Bone marrow (tissue), 2 donors: ENCODE results near the gene CSNK2A2.
A peak's percentile ranks its signal among the peaks of the same experiment; 100 is the strongest.

Experiments
- DNase-seq, 2 donors: peaks; one replicate each; lab custom pipeline; 2025; lab: John Stamatoyannopoulos, UW

CSNK2A2 gene

DNA sequence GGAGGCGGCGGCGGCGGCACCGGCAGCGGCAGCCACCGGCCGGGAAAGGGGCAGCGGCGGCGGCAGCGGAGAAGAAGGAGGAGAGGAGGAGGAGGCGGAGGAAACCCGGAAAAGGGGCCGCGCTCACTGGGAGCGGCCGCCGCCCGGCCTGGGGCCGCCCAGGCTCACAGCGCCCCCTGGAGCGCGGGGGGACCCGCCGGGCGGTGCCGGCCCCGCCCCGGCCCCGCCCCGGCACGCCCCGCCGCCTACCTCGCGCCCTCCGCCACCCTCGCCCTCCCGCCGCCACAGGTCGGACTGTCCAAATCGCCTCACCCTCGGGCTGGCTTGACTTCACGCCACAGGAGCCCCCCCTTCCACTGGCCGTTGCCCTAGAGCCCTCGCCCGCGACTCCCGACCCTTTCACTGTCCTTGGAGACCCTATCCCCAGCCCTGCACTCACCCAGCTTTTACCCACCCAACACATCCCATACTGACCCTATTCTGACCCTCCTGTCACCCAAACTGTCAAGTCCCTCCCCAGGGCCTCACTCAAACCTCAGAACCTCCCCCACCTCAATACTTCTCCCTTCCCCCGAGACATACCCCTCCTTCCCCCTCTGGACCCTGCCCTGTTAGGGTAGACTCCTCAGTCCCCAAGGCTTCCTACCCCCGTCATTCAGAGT lies at the start of gene CSNK2A2:
TSS of gene CSNK2A2 (minus strand) at position 85 of the 662 bp plus-strand sequence. CDS start 370 bp downstream, outside the sequence.
- DNase-seq, result peak; percentile 32 to 47

DNA sequence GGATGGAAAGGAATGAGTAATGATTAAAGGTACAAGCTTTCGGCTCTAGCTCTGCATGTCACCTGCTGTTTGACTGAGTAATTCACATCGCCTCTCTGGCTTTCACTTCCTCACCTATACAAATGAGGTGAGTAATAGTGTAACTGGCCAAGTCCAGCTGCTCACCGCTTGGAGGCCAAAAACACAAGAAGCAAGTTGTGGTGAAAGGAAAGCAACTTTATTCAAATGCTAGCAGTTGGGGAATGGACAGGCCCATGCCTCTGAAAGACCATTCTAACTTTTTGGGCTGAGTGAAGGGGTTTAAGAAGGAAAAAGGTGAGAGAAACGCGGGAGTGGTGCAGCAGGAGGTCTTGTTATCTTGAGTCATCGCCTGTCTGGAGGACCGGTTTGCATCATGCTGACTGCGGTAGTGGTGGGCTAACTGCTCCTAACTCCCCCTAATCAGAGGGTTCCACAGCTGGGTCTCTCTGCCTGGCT lies 45.7 kb upstream of the CSNK2A2 start:
- no peak for DNase-seq

DNA sequence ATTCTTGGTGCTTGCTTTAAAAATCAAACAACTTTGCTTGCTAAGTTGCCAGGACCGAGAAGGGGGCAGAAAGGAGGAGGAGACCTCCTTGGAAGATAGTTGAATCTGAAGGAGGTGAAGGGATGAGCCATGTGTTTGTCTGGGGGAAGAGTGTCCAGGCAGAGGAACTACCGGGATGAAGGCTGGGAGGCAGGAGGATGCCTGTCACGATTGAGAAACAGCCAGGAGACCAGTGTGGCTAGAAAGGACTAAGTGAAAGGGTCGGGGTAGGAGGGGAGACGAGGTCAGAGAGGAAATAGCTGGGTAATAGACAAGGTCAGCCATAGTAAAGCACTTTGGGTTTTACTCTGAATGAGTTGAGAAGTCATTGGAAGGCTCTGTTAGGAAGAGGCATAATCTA lies 38.9 kb upstream of the CSNK2A2 start:
- DNase-seq, result no peak

DNA sequence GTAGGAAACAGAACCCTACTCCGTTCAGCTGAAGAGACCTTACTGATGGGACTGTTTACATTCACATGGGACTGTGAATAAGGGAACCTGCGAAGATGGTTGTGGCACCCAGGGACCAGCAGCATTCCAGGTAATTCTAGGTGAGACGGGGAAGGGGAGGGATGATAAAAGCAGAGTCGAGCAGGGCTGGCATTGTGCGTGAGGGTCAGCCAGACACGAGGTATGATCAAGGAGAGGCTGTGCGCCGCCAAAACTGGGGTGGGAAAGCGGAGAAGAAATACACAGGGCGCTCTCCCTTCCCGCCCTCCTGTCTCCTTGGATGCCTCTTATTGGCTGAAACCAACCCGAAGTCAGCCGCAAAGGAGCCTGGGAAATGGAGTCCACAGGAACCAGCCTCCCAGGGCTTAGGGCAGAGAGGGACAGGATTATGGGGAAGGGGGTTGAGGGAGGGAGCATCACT lies 38.4 kb upstream of the CSNK2A2 start:
- DNase-seq, result no peak

DNA sequence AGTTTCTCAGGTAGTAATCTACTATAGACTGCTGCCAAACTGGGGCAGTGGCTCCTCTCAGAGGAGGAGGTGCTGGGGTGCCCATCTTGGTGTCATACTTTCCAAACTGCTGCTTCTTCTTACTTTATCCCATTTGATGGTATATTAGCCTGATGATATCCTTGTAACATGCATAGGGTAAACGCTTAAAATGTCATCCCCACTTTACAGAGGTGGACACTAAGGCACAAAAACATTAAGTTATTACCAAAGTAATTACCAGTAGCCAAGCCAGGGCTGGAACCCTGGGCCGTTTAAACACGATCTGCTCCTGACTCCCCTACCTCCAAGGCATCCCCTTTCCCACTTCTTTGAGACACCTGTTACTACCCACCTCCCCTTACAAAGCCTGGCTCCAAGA lies 37.8 kb upstream of the CSNK2A2 start:
- DNase-seq, result no peak

DNA sequence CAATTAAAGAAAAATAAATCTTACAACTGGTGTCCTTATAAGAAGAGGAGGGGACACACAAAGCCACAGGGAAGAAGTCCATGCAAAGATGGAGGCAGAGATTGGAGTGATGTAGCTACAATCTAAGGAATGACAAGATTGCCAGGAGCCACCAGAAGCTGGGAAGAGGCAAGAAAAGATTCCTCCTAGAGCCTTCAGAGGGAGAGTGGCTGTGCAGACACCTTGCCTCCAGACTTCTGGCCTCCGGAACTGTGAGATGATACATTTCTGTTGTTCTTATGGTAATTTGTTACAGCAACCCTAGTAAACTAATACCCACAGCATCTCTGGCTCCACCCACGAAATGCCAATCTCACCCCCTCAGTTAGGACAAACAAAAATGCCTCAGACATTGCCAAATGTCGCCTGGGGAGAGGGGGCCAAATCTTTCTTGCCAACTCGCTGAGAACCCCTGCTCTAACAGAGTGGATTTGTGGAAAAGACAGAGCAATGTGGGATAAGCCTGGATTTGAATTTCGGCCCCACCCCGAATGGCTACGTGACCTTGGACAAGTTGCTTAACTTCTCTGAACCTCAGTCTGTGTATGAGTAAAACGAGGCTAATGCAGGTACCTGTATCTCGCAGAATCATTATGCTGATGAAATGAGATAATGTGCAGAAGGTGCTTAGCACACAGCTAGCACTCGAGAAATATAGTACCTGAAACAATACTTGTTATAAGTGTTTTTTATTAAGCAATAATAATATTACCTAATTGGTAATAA lies 37.1 kb upstream of the CSNK2A2 start:
- DNase-seq, result no peak

DNA sequence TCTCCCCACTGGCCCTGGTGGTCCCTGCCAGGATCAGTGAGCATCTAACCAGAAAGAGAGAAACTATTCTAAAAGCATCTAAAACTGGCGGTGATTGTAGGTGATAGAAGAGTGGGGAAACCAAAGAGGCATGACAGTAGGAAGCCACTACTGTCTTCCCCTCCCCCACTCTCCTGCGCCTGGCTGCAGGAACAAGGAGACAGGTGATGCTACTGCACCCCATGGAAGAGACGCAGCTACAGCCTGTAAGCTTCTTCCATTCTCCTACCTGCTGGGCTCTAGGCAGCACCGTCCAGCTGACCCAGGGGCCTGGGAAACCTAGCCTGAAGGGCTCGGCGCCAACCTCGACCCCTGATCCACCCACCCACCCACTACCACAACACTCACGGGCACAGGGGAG lies 32.4 kb upstream of the CSNK2A2 start:
- no peak for DNase-seq

DNA sequence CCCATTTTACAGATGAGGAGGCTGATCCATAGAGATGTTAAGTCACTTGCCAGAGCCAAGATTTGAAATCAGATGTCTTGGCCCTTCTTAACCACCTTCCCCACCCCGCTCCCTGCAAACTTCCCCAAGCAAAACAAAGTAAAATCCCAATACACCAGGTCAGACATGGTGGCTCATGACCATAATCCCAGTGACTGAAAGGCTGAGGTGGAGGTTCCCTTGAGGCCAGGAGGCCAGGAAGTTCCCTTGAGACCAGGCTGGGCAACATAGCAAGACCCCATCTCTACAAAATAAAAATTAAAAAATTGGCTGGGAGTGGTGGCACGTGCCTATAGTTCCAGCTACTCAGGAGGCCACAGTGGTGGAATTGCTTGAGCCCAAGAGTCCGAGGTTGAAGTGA lies 28.9 kb upstream of the CSNK2A2 start:
- DNase-seq, result no peak

DNA sequence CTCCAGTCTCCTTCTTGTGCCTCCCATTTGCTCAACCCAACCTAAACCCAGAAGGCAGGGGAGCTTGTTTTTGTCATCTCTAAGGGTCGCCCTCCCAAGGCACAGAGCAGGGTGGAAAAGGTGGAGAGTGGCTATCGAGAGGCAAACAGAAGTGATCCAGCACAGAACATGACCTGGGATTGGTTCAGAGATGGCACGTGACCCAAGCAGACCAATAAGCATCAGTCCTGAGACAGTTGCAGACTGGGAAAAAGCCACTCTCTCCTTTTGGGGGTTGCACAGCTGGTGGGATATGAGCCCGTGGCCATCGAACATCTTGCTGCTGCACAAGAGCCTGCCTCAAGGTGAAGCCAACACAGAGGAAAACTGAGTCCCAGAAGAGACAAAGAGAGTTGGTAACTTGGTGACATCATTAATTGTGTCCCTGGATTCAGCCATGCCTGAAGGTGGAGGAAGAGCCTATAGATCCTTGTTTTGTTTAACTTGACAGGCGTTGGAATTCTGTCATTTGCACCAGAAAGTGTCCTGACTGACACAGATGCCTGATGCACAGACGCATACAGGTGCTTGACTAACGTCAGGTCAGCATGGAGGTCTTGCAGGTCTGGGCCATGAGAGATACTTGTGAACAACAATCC lies 28.2 kb upstream of the CSNK2A2 start:
- DNase-seq, result no peak

DNA sequence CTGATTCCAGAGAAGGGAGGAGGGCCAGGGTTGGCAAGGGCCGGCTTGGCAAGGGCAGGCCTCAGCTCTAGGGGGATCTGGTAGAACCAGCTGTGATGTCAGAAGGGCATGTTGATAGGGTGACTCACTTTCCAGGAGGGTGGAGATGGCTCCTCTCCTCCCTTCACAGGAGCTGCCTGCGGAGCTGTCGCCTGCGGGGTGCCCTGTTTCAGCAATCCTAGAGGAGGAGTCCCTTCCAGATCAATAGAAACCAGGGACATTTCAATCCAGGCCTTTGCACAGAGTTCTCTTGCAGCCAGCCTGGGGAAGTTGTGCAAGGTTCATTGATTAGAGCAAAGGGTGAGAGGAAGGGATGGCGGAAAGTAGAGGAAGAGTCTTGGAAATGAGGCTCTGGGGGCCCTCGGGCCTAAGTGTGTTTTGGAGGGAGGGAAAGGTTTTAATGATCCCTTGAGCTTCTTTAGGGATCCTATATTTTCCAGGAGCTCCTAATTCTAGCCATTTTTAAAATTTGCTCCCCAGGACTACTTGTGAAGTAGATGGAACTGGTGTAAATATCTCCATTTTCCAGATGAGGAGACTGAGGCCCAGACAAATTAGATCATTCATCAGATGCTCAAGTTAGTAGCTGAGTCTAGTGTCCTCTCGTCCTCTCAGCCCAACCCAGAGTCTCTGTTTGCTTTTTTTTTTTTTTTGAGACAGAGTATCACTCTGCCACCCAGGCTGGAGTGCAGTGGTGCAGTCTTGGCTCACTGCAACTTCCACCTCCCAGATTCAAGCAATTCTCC lies 24.8 kb upstream of the CSNK2A2 start:
- DNase-seq, result no peak

DNA sequence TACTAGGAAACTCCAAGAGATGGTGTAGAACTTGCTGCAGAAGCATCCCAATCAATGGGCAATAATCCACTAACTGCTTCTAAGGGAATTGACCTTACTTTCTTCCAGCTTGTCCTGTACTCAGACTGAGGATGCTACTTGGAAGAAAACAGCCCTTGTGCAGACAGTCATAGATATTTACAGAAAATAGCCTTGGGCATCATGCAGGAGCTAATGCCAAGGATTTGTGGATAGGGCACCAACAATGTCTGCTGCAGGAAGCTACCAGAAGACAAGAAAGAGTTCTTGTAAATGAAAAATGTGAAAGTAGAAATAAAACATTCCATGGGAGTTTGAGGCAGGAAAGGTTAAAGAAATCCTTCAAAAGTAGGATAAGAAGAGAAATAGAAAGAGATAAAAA lies 21.5 kb upstream of the CSNK2A2 start:
- no peak for DNase-seq

DNA sequence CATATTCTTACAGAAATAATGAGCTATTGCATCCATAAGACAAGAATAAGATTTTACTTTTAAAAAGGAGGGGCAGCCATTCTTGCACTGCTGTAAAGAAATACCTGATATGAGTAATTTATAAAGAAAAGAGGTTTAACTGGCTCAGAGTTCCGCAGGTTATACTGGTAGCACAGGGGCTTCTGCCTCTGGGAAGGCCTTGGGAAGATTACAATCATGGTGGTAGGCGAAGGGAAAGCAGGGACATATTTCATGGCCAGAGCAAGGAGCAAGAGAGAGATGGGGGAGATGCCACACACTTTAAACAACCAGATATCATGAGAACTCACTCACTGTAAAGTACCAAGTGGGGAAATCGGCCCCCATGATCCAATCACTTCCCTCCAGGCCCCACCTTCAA lies 20.9 kb upstream of the CSNK2A2 start:
- DNase-seq, result no peak

DNA sequence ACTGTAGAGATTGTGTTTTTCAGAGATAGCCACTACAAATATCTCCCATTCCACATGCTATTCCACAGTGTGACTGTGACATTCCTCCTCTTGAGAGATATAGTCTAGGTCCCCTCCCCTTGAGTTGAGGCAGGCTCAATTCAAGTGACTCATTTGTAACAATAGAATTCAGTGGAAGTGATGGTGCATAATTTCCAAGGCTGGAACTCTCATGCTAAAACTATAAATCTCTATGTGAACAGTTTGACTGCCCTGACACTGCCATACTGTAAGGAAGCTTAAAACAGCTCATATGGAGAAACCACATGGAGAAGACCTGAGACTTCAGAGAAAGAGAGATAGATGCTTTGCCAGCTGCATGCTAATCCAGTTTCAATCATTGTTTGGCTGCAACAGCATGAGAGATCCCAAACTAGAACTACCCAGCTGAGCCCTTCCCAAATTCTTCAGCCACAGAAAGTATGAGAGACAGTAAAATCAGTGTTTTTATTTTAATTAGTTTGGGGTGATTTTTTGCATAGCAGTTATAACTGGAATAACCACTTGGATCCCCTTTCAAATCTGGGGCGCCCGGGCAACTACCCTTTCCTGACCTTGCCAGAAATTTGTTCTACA lies 19.5 kb upstream of the CSNK2A2 start:
- DNase-seq, result no peak

DNA sequence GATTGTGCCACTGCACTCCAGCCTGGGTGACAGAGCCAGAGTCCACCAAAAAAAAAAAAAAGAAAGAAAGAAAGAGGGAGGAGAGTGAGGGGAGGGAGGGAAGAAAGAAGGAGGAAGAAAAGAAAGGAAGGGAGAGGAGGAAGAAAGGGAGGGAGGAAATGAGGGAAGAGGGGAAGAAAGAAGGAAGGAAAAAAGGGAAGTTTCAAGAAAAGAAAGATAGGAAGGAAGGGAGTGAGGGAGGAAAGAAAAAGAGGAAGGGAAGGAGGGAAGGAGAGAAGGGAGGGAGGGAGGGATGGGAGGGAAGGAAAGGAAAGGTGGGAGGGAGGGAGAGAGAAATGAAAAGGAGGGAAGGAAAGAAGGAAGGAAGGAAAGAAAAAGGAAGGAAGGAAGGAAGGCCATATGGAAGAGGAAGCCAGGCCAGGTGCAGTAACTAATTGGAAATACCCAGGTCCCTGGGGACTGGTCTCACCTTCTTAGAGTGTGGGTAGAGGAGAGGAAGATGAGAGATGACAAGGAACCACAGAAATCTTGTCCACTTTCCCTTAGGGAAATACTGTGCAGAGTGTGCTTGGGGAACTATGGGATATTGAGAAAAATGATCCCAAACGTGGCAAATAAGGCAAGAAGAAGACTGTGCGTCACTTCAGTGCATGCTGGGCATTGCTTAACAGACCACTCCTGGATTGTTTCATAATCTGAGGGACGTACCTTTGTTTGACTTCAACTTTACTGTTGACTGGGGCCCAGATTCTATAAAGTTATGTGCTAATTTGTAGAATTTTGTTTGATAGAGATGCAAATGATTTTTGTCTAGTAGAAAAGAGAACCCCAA lies 15.1 kb upstream of the CSNK2A2 start:
- no peak for DNase-seq

DNA sequence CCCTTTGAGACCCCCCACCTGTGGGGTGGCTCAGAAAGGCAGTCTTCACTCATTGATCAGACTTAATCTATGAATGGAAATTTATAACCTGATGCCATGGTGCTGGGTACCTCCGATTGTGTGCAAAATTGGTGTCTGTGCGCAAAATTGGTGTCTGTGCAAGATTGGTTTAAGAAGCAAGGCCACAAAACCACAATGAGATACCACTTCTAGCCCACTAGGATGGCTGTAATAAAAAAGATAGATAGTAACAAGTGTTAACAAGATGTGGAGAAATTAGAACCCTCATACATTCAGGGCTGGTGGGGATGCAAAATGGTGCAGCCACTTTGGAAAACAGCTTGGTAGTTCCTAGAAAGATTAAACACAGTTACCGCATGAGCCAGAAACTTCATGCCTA lies 13.9 kb upstream of the CSNK2A2 start:
- no peak for DNase-seq

DNA sequence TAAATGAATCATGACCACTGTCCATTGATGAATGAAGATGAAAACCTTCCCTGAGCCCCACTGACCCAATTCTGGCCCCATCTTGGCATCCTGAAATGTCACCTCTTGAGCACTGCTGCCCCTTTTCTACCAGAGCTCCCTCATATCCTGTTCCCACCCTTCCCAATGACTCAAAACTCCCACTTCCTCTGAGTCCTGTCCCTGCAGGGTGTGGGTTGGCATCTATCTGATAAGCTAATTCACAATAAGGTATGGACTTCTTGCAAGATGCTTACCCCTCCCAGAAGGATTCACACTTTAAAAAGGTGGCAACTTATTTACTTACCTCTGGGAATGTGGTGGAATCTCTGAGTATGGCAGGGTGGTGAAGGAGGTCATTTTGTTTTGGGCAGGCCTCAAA lies 13.3 kb upstream of the CSNK2A2 start:
- no peak for DNase-seq

DNA sequence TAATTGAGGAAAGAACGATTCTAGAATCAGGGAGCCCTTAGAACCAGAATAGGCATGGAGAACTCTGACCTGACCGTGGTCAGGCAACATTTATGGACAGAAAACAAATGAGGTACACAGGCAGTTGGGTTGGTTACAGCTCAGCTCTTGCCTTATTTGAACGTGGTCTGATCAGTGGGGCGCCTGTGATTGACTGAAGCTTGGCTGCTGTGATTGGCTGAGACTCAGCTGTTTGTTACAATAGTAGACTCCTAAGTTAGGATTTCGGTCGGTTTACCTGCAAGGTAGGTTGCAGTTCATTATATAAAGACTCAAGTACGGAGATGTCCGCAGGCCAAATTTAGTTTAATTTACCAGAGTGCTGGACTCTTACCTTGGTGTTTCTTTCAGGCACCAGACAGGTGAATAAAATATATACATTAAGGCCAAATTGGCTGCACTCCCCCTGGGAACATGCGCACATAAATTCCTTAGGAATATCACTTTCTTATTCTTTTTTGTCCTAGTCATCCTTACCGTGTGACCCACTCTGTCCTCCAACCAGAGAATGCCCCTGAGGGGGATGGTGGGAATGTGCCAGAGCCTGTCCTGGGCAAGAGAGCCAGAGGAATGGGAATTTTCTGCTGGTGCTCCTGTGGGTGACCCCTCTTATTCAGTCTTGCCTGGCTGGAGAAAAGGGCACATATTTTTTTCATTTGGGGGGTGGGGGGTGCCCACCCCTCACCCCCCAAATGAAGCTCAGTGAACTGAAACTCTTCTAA lies 7.5 kb upstream of the CSNK2A2 start:
- DNase-seq, result no peak

DNA sequence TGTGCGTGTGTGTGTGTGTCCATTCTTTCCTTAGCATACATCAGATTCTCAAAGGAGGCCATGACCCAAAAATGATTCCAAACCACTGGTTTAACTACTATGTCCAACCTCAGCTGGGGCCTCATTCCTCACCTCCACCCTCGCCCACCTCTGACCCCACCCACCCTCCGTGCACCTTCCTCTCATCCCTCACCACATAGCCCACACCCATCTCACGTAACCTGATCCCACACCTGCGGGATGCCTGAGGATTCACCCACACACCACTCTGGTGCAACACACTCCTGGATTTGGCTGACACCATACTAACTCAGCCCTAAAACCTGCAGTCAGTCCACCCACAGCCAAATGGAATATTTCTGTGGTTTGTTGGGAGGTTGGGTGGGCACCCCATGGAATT lies 3.3 kb upstream of the CSNK2A2 start:
- no peak for DNase-seq

DNA sequence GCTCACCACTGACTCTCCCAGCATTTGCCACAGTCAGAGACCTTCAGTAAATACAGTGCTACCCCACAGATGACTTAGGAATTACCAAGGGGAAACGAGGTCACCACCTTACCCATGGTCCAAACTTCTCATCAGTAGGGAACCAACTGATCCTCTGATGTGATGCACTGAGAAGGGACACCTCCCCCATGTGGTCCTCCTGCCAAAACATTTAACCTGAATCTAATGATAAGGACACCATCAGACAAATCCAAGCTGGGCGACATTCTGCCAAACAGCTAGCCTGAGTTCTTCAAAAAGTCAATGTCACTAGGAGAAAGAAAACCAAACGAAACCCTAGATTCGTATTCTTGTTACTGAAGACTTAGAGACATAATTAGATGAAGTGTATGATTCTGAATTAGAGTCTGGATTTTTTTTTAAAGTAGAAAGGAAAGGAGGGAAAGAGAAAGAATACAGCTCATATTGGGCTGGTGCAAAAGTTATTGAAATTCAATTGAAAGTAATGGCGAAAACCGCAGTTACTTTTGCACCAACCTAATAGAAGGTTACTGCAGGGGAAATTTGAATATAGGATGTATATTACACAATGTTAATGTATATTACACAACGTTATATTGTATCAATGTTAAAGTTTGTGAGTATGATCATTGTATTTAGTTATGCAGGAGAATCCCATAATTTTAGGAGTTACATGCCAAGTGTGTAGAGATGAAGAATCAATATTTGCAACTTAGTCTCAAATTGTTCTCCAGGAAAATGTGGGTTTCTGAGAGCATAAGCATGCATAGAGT lies 2.3 kb upstream of the CSNK2A2 start:
- DNase-seq, result no peak
